SK-N-SH (cell line): ENCODE measurements around the gene SH3D19. TPM values are rescaled to one million over a fixed set of nuclear protein-coding genes. Genes with fewer than 3 reads are reported as not detected.

Experiments
- CTCF ChIA-PET: fragments of 300-600, 350-600 bp; formaldehyde crosslinking; extraction: SDS; loops from one replicate; lab custom pipeline; 2021; lab: Yijun Ruan, JAX
- POLR2A ChIA-PET: fragments of 350-600 bp; sonication (Branson Sonifier 250); formaldehyde crosslinking; extraction: SDS; loops from one replicate; lab custom pipeline; 2020; ENCODE audit warnings: antibody characterized with exemption, inconsistent platforms; lab: Yijun Ruan, JAX
- DNase-seq: peaks from one replicate; pipeline ENCODE4 v3.0.0; 2012
- H2AFZ ChIP-seq: fragments of 200-600 bp; sonication (generic); 2 replicates; pipeline ENCODE4 v1.8.1; 2016; ENCODE audit warnings: antibody characterized with exemption, mild to moderate bottlenecking, low read depth
- H3F3A ChIP-seq: fragments of 200-600 bp; sonication (generic); replicated peaks from 2 replicates; pipeline ENCODE3; 2016; ENCODE audit warnings: antibody characterized with exemption, mild to moderate bottlenecking; ENCODE audit not compliant: insufficient read depth
- H3K27ac ChIP-seq, 2 experiments: fragments of 200-500 bp in 1 of 2; fragments of 200-600 bp in 1 of 2; sonication (Bioruptor generic) in 1 of 2; sonication (generic), shearing (Covaris generic) in 1 of 2; 2 replicates each; pipeline versions ENCODE4 v1.5.1 to v1.6.1; 2014 to 2016; ENCODE audit warnings: low read depth in 2 of 2, inconsistent platforms in 1 of 2, low read length in 1 of 2, mild to moderate bottlenecking in 1 of 2, mixed read lengths in 1 of 2
- H3K27me3 ChIP-seq: fragments of 200-600 bp; sonication (generic), shearing (Covaris generic); 2 replicates; pipeline ENCODE4 v1.6.1; 2016; ENCODE audit warnings: mixed run types; ENCODE audit not compliant: insufficient read depth
- H3K36me3 ChIP-seq, 2 experiments: fragments of 200-500 bp in 1 of 2; fragments of 200-600 bp in 1 of 2; sonication (Bioruptor generic) in 1 of 2; sonication (generic) in 1 of 2; replicated peaks in 1 of 2; 2 replicates each; pipeline versions ENCODE3 to v1.5.1; 2014 to 2016; ENCODE audit warnings: low read length in 1 of 2, mild to moderate bottlenecking in 1 of 2; ENCODE audit not compliant: insufficient read depth in 2 of 2, control insufficient read depth in 1 of 2
- H3K4me1 ChIP-seq, 2 experiments: fragments of 200-500 bp in 1 of 2; fragments of 200-600 bp in 1 of 2; sonication (Bioruptor generic) in 1 of 2; sonication (generic), shearing (Covaris generic) in 1 of 2; 2 replicates each; pipeline versions ENCODE4 v1.5.1 to v1.6.1; 2014 to 2016; ENCODE audit warnings: low read depth in 1 of 2, low read length in 1 of 2, mixed run types in 1 of 2; ENCODE audit not compliant: insufficient read depth in 2 of 2, control insufficient read depth in 1 of 2
- H3K4me2 ChIP-seq: fragments of 200-600 bp; sonication (generic), shearing (Covaris generic); 2 replicates; pipeline ENCODE4 v1.6.1; 2017; ENCODE audit warnings: mixed run types
- H3K4me3 ChIP-seq, 2 experiments: fragments of 200-500 bp in 1 of 2; fragments of 200-600 bp in 1 of 2; sonication (Bioruptor generic) in 1 of 2; sonication (generic), shearing (Covaris generic) in 1 of 2; 2 replicates each; pipeline versions ENCODE4 v1.5.1 to v1.8.1; 2014 to 2016; ENCODE audit warnings: low read depth in 2 of 2, inconsistent platforms in 1 of 2, low read length in 1 of 2, mild to moderate bottlenecking in 1 of 2, mixed read lengths in 1 of 2, moderate library complexity in 1 of 2
- H3K79me2 ChIP-seq: fragments of 200-600 bp; sonication (generic); 2 replicates; pipeline ENCODE4 v1.8.1; 2017; ENCODE audit warnings: mild to moderate bottlenecking; ENCODE audit not compliant: insufficient read depth
- H3K9ac ChIP-seq: fragments of 200-600 bp; sonication (generic); 2 replicates; pipeline ENCODE4 v1.6.1; 2017; ENCODE audit warnings: mixed run types
- H3K9me2 ChIP-seq: fragments of 200-600 bp; sonication (generic); 2 replicates; pipeline ENCODE4 v1.6.1; 2017; ENCODE audit warnings: mixed run types
- H3K9me3 ChIP-seq: fragments of 200-600 bp; sonication (generic); 2 replicates; pipeline ENCODE4 v1.6.1; 2017; ENCODE audit warnings: mixed run types, mild to moderate bottlenecking, moderate library complexity
- H4K20me1 ChIP-seq: fragments of 200-600 bp; sonication (generic); 2 replicates; pipeline ENCODE4 v1.6.1; 2017; ENCODE audit warnings: mild to moderate bottlenecking, mixed run types; ENCODE audit not compliant: insufficient read depth
- CHD2 ChIP-seq: fragments of 150-350 bp; IDR thresholded peaks from 2 replicates; pipeline ENCODE4 v1.6.1; 2018; ENCODE audit warnings: low read length; ENCODE audit not compliant: partially characterized antibody
- CTCF ChIP-seq: fragments of 200-600 bp; sonication (generic); IDR thresholded peaks from 2 replicates; pipeline ENCODE4 v1.6.1; 2017; ENCODE audit warnings: antibody characterized with exemption, mild to moderate bottlenecking, moderate library complexity
- EP300 ChIP-seq, 2 experiments: IDR thresholded peaks; 2 replicates each; pipeline versions ENCODE4 v1.4.0 to v1.6.1; 2012; ENCODE audit warnings: borderline replicate concordance in 1 of 2, low read depth in 1 of 2, low read length in 1 of 2
- FOXM1 ChIP-seq: IDR thresholded peaks from 2 replicates; pipeline ENCODE4 v1.4.0; 2012; ENCODE audit warnings: low read depth, mild to moderate bottlenecking
- GATA2 ChIP-seq: sonication (generic); formaldehyde crosslinking; IDR thresholded peaks from 2 replicates; pipeline ENCODE4 v1.5.0; 2020; ENCODE audit warnings: mild to moderate bottlenecking, missing genetic modification reagents
- IRF3 ChIP-seq: fragments of 150-350 bp; IDR thresholded peaks from 2 replicates; pipeline ENCODE4 v1.6.1; 2016; ENCODE audit warnings: mild to moderate bottlenecking, low read depth, low read length
- JUND ChIP-seq: IDR thresholded peaks from 2 replicates; pipeline ENCODE4 v1.4.0; 2012
- MAX ChIP-seq: IDR thresholded peaks from 2 replicates; pipeline ENCODE4 v1.4.0; 2012; ENCODE audit warnings: low read depth
- MEF2A ChIP-seq: IDR thresholded peaks from 2 replicates; pipeline ENCODE4 v1.4.0; 2012; ENCODE audit warnings: low read depth, borderline replicate concordance
- SIN3A ChIP-seq: IDR thresholded peaks from 2 replicates; pipeline ENCODE4 v1.6.1; 2012; ENCODE audit warnings: low read depth, mild to moderate bottlenecking, low read length, moderate library complexity, borderline replicate concordance
- TEAD4 ChIP-seq: IDR thresholded peaks from 2 replicates; pipeline ENCODE4 v1.4.0; 2012; ENCODE audit warnings: mild to moderate bottlenecking, borderline replicate concordance; ENCODE audit not compliant: insufficient read depth
- WGBS: methylation state at CpG from one replicate; pipeline ENCODE4 v1.1.6; 2017; ENCODE audit warnings: low lambda C conversion rate; 5-methylcytosine and 5-hydroxymethylcytosine counted together
- polyA plus RNA-seq, 3 experiments: library from polyadenylated mRNA; depleted of rRNA; stranded (reverse); fragments of >200 nt; gene quantifications; 2 replicates each; pipeline ENCODE4 v1.2.3, GENCODE V29; 2012
- TF ChIP-seq, protein P1 (sequence below): IDR thresholded peaks from 2 replicates; pipeline ENCODE4 v1.4.0; 2012; ENCODE audit warnings: low read depth, borderline replicate concordance

SH3D19 gene
- polyA plus RNA-seq, 1 of the 3 experiments (the other 2 are of a cell fraction): 7.1 TPM

DNA sequence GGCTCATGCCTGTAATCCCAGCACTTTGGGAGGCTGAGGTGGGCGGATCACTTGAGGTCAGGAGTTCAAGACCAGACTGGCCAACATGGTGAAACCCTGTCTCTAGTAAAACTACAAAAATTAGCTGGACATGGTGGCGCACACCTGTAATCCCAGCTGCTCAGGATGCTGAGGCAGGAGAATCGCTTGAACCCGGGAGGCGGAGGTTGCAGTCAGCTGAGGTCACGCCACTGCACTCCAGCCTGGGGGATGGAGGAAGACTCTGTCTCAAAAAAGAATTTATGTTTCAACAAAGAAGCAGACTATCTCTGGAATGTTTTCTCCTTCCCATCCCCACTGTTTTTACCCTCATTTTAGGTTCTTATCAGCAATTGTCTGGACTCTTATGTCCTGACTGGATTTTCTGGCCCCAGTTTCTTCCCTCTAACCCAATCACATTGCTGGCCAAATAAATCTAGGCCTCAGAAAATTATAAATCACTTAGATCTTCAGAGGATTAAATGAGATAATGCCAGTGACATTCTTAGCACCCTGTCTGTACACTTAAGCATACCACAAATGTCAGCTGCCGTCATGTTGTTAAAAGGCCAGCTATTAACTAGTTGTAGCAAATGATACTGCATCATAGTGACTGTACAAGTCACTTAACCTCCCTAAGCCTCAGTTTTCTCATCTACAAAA is 93.3 kb downstream of the SH3D19 start:
- no peak for DNase-seq
- H3K4me2 ChIP-seq: no peak overlapping the region
- no peaks in the 10 kb centered on the region for H3K9me3 ChIP-seq
- no peak overlapping the region for H3K27ac ChIP-seq
- WGBS: 98% methylated on average over 7 of the region's 7 CpGs
- H3K9ac ChIP-seq: no peak overlapping the region
- peaks cover 2 to 19% of the 10 kb centered on the region in 2 experiments; a peak in 3 of 4 replicates for H3K4me1 ChIP-seq
- ChIA-PET CTCF (no interaction called here), POLR2A (no interaction called here)
- peaks cover 20% of the 10 kb centered on the region for H3F3A ChIP-seq
- no peak for TF ChIP-seq MAX
- TF ChIP-seq CTCF: no peak
- no peak for TF ChIP-seq CHD2
- TF ChIP-seq TEAD4: no peak
- TF ChIP-seq MEF2A: no peak
- TF ChIP-seq GATA2 (CRISPR knock-in tag): no peak
- no peak for TF ChIP-seq SIN3A
- TF ChIP-seq, protein P1, sequence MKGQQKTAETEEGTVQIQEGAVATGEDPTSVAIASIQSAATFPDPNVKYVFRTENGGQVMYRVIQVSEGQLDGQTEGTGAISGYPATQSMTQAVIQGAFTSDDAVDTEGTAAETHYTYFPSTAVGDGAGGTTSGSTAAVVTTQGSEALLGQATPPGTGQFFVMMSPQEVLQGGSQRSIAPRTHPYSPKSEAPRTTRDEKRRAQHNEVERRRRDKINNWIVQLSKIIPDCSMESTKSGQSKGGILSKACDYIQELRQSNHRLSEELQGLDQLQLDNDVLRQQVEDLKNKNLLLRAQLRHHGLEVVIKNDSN: no peak
- no peak for TF ChIP-seq IRF3
- TF ChIP-seq FOXM1: no peak
- TF ChIP-seq EP300 (IDR thresholded peaks at IDR 0.05; ENCODE audit: borderline replicate concordance in 1 of 2, low read depth in 1 of 2, low read length in 1 of 2): no peak
- TF ChIP-seq JUND: no peak
- TF ChIP-seq, all 33 proteins: peak for 0
- Histone ChIP-seq H3K27me3 (no peaks in the 10 kb centered on the region), H3K36me3 (peaks cover 0 to 5% of the 10 kb centered on the region in 2 experiments), H2AFZ (no peak overlapping the region), H4K20me1 (no peaks in the 10 kb centered on the region), H3K9me2 (no peaks in the 10 kb centered on the region), H3K79me2 (peaks cover 15% of the 10 kb centered on the region), H3K4me3 (no peak overlapping the region)
